ENCODE data around the gene IGFL4.

GRCh38 chr19:46015687-46016425 lies 24.9 kb downstream of the IGFL4 start:
- TF ChIP-seq CTCF (conservative IDR thresholded peaks at IDR 0.05) (no peak), ZFX (IDR thresholded peaks at IDR 0.05) (no peak)
